ENCODE measurements around the gene CRY1. TPM values are rescaled to one million over a fixed set of nuclear protein-coding genes. Genes with fewer than 3 reads are reported as not detected.

Gene CRY1
- polyA plus RNA-seq, 1 experiment, result 13.7 TPM

DNA sequence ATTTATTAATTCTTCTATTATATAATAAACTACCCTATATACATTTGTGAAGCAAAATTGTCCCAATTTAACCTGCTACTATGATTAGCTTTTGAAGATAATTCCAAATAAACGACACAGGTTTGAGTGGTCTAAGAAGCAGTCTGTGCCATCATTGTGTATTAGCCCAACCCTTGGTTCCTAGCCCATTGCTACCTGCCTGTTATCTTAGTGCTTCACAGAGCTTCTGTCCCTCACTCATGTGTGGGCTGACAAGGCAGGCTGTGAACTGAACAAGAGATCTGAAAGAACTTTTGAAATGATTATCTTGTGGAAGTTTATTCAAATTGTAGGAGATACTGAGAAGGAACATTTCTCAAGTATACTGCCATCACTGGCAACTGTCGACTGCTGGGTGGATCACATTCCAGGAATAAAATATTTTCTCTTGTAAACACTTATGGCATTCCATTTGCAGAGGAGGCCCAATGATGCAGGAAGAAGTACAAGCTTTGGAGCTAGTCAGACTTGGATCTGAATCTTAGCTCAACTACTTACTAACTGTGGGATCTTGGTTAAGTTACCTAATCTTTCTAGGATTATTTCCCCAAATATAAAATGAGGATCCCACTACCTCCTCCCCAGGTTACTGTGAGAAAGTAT, 98.6 kb downstream of the CRY1 start:
- no peak overlapping the region for H3K4me3 ChIP-seq (ENCODE audit: low read depth, low read length)
- H3K9me3 ChIP-seq (ENCODE audit: control insufficient read depth, insufficient read depth, low read length), result no peaks in the 10 kb centered on the region
- H3K27ac ChIP-seq (ENCODE audit: low read depth, low read length), result no peak overlapping the region
- DNase-seq (ENCODE audit: low read depth, low spot score), result peak; percentile 45
- TF ChIP-seq, protein P1, sequence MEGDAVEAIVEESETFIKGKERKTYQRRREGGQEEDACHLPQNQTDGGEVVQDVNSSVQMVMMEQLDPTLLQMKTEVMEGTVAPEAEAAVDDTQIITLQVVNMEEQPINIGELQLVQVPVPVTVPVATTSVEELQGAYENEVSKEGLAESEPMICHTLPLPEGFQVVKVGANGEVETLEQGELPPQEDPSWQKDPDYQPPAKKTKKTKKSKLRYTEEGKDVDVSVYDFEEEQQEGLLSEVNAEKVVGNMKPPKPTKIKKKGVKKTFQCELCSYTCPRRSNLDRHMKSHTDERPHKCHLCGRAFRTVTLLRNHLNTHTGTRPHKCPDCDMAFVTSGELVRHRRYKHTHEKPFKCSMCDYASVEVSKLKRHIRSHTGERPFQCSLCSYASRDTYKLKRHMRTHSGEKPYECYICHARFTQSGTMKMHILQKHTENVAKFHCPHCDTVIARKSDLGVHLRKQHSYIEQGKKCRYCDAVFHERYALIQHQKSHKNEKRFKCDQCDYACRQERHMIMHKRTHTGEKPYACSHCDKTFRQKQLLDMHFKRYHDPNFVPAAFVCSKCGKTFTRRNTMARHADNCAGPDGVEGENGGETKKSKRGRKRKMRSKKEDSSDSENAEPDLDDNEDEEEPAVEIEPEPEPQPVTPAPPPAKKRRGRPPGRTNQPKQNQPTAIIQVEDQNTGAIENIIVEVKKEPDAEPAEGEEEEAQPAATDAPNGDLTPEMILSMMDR (IDR thresholded peaks at IDR 0.05; ENCODE audit: low read depth, low read length), result no peak
- no peaks in the 10 kb centered on the region for H3K27me3 ChIP-seq (ENCODE audit: control insufficient read depth, insufficient read depth, low read length)
- ChIA-PET POLR2A (interaction anchor here (0.6 to 1.1 kb wide), 4 partner anchors 17 to 99 kb away, joined by 3 to 8 read pairs (median 3); partner anchors contain the start of gene CRY1), CTCF (interaction anchor here (0.6 to 1.1 kb wide), 6 partner anchors 10 to 110 kb away, joined by 3 read pairs; partner anchors contain the start of gene TMEM263)

DNA sequence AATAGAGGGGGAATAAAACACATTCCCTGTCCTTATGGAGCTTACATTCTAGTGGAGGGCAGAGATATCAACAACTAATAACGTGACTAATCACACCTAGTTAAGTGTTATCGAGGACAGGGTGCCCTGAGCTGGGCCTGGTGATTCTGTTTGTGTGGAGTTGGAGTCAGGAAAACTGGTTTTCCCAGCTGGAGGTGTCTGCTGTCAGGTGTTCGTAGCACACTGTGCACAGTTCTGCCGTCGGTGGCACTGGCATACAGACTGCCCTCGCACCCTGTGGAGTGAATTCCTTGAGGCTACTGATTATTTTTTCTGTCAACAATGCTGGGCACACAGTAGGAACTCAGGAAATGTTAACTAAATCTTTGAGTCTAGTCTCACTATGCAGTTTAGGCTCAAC, 105.5 kb downstream of the CRY1 start:
- H3K4me3 ChIP-seq (ENCODE audit: low read depth, low read length), result no peak overlapping the region
- CTCF ChIA-PET, result interaction anchor here (0.8 kb wide), 1 partner anchor 104 kb away, joined by 3 read pairs; no protein-coding TSS in a partner anchor

DNA sequence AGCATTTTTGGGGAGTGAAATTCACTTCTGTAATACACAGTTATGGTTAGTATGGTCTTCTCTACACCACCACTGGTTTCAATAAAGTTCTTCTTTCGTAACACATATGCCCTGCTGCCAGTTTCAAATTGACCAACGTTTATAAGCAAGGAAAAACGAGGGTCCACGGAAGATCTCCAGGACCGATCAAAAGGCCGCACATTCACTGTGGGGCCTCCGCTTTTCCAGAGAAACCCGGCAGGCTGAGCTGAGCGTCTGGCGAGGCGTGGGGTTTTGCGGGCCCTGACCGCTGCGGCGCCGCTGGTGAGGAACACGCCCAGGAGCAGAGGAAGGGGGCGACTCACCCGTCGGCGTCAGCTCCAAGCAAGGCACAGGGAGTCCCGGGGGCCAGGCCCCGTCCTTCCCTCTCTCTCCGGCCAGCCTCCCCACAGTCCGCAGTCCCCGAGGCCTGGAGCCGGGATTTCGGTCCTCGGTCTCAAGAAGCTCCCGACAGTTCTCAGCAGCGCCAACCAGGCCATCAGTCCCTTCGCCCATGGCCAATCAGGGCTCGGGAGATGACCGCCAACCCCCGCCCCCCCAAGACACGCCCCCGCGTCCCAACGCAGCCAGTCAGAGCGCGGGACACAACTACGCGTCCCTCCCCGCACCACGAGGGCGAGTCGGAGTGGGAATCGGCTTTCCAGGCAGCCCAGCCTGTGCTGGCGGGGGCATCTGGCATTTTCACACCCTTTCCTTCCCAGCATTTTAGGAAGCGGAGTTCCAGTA, 106.5 kb downstream of the CRY1 start, which contains the start of gene MTERF2:
MTERF2 (minus strand) TSS at position 522 of the 765 bp plus-strand sequence. CDS start 8,432 bp downstream, outside the sequence.
- Histone ChIP-seq H3K9me3 (ENCODE audit: control insufficient read depth, insufficient read depth, low read length) (no peaks in the 10 kb centered on the region), H3K4me3 (ENCODE audit: low read depth, low read length) (peak within 1 kb of the TSS; percentile 82)
- POLR2A ChIA-PET, result interaction anchor here (0.5 to 3.4 kb wide), 5 partner anchors 9 to 668 kb away, joined by 3 to 44 read pairs (median 5); partner anchors contain the start of genes CRY1 and TMEM263

More for the DNA sequence above, 105.5 kb downstream of the CRY1 start:
- Histone ChIP-seq H3K27ac (ENCODE audit: low read depth, low read length) (no peak overlapping the region), H3K9me3 (ENCODE audit: control insufficient read depth, insufficient read depth, low read length) (no peaks in the 10 kb centered on the region), H3K27me3 (ENCODE audit: control insufficient read depth, insufficient read depth, low read length) (no peaks in the 10 kb centered on the region)
- POLR2A ChIA-PET, result interaction anchor here (1.0 to 3.4 kb wide), 2 partner anchors 11 to 32 kb away, joined by 3 to 44 read pairs; partner anchors contain the start of gene TMEM263
- no peak for DNase-seq (ENCODE audit: low read depth, low spot score)
- TF ChIP-seq, protein P1 (IDR thresholded peaks at IDR 0.05; ENCODE audit: low read depth, low read length), result no peak

DNA sequence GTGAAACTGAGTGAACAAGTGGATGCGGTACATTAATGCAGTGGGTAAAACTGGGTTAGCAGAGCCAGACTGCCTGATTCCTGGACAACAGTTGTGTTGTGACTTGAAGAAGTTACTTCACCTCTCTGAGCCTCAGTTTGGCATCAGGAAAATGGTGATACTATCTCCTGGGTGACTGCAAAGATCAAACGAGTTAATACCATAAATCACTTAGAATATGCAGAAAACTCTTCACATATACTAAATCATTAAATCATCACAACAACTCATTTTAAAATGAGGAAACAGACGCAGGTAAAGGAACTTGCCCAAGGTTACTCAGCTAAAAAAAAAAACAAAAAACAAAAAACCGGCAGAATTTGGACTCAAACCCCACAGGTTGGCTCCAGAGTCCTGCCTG, 107.2 kb downstream of the CRY1 start:
- no peak for DNase-seq (ENCODE audit: low read depth, low spot score)
- ChIA-PET CTCF (interaction anchor here (0.6 to 1.1 kb wide), 3 partner anchors 18 to 145 kb away, joined by 3 to 4 read pairs (median 4); no protein-coding TSS in a partner anchor), POLR2A (interaction anchor here (0.8 to 3.4 kb wide), 3 partner anchors 8 to 30 kb away, joined by 3 to 44 read pairs (median 6); partner anchors contain the start of gene TMEM263)
- H3K9me3 ChIP-seq (ENCODE audit: control insufficient read depth, insufficient read depth, low read length), result no peaks in the 10 kb centered on the region
- H3K4me3 ChIP-seq (ENCODE audit: low read depth, low read length), result peak overlapping the region; percentile 82
- no peak overlapping the region for H3K27ac ChIP-seq (ENCODE audit: low read depth, low read length)
- TF ChIP-seq, protein P1 (IDR thresholded peaks at IDR 0.05; ENCODE audit: low read depth, low read length), result no peak
- H3K27me3 ChIP-seq (ENCODE audit: control insufficient read depth, insufficient read depth, low read length), result no peaks in the 10 kb centered on the region

More for the DNA sequence above, 106.5 kb downstream of the CRY1 start, which contains the start of gene MTERF2:
- TF ChIP-seq, protein P1 (IDR thresholded peaks at IDR 0.05; ENCODE audit: low read depth, low read length), result 0 out of 2 replicates have a peak, but pooled peaks have one; percentile 11
- CTCF ChIA-PET, result interaction anchor here (0.8 to 1.1 kb wide), 2 partner anchors 105 to 145 kb away, joined by 3 to 4 read pairs; no protein-coding TSS in a partner anchor
- Histone ChIP-seq H3K27me3 (ENCODE audit: control insufficient read depth, insufficient read depth, low read length) (no peaks in the 10 kb centered on the region), H3K27ac (ENCODE audit: low read depth, low read length) (peak within 1 kb of the TSS; percentile 82)
- DNase-seq (ENCODE audit: low read depth, low spot score), result peak; percentile 68
